ENCODE data around the gene CNIH3.

DNA sequence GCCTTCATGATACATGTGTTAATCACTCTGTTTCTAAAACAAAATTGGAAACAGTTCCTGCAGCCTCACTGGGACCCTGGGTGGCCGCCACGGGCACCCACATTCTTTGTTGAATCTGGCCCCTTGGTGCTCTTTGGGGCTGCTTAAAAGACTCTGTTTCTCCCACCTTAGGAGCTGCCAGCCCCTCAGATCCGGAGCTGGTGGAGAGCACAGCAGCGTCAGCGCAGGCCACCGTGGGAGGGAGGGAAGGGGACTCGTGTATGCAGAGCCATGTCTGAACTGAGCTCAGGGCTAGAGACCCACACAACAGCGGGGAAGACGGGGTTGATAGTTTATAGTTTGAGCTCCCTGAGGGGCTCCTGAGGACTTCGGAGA lies 121.2 kb downstream of the CNIH3 start:
- TF ChIP-seq, protein P1, sequence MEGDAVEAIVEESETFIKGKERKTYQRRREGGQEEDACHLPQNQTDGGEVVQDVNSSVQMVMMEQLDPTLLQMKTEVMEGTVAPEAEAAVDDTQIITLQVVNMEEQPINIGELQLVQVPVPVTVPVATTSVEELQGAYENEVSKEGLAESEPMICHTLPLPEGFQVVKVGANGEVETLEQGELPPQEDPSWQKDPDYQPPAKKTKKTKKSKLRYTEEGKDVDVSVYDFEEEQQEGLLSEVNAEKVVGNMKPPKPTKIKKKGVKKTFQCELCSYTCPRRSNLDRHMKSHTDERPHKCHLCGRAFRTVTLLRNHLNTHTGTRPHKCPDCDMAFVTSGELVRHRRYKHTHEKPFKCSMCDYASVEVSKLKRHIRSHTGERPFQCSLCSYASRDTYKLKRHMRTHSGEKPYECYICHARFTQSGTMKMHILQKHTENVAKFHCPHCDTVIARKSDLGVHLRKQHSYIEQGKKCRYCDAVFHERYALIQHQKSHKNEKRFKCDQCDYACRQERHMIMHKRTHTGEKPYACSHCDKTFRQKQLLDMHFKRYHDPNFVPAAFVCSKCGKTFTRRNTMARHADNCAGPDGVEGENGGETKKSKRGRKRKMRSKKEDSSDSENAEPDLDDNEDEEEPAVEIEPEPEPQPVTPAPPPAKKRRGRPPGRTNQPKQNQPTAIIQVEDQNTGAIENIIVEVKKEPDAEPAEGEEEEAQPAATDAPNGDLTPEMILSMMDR (IDR thresholded peaks at IDR 0.05), result no peak
- TF ChIP-seq POLR2A (IDR thresholded peaks at IDR 0.05), result no peak
